SW480 (cell line): ENCODE results near the gene ADM2.
"Not testable (repeated sequence)": the region's sequence is repeated elsewhere in the genome, so short reads cannot be mapped to it uniquely, and the experiment has no call there.

Source experiments
- DNase-seq: peaks from one replicate; pipeline ENCODE4 v3.0.0-alpha.2; 2016; ENCODE audit warnings: low spot score

Gene ADM2

GRCh38 chr22:50481440-50482106 lies at the start of gene ADM2:
ADM2 (plus strand) TSS chr22:50481543; CDS start chr22:50481848, 305 bp downstream.
- DNase-seq = no peak

GRCh38 chr22:50432131-50432876 lies 49.0 kb upstream of the ADM2 start:
- DNase-seq = no peak

GRCh38 chr22:50432877-50433510 lies 48.3 kb upstream of the ADM2 start:
- not testable (repeated sequence) for DNase-seq

GRCh38 chr22:50434849-50435248 lies 46.5 kb upstream of the ADM2 start:
- no peak for DNase-seq

- DNase-seq = no peak
Observed at GRCh38 chr22:50435291-50436014, 45.9 kb upstream of the ADM2 start.

- no peak for DNase-seq
Observed at GRCh38 chr22:50436015-50436830, 45.1 kb upstream of the ADM2 start.

- DNase-seq = no peak
Observed at GRCh38 chr22:50436841-50437341, 44.5 kb upstream of the ADM2 start.

GRCh38 chr22:50437511-50438304 lies 43.6 kb upstream of the ADM2 start:
- no peak for DNase-seq

- no peak for DNase-seq
Observed at GRCh38 chr22:50438305-50439275, 42.8 kb upstream of the ADM2 start.

- DNase-seq = no peak
Observed at GRCh38 chr22:50439314-50439870, 42.0 kb upstream of the ADM2 start.

- DNase-seq = no peak
Observed at GRCh38 chr22:50439871-50440331, 41.4 kb upstream of the ADM2 start.

GRCh38 chr22:50440544-50441249 lies 40.6 kb upstream of the ADM2 start:
- no peak for DNase-seq

- no peak for DNase-seq
Observed at GRCh38 chr22:50441428-50441993, 39.8 kb upstream of the ADM2 start.

- DNase-seq = no peak
Observed at GRCh38 chr22:50443197-50443596, 38.1 kb upstream of the ADM2 start.

GRCh38 chr22:50443801-50444625 lies 37.3 kb upstream of the ADM2 start:
- no peak for DNase-seq

GRCh38 chr22:50444663-50445062 lies 36.7 kb upstream of the ADM2 start:
- DNase-seq = no peak
